ENCODE data around the gene PDE4C.

DNA sequence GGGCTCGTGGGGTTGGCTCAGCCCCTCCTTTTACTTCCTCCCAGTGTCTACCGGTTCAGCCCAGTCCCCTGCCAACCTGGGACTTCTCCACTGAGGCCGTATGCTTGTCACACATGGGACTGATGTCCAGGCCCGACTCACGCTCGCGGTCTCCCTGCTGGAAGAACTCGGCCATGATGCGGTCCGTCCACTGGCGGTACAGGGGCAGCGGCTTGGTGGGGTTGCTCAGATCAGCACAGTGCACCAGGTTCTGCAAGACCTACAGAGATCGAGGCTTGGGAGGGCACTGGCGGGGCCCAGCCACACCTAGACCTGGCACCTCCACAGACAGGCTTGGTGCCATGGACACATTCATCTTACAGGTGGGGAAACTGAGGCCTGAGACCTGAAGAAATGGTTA is 14.6 kb downstream of the PDE4C start:
- no peak for TF ChIP-seq CTCF (IDR thresholded peaks at IDR 0.05)
- TF ChIP-seq POLR2A (IDR thresholded peaks at IDR 0.05), result no peak

All from lower leg skin (tissue), 3 donors.